Endothelial cell of umbilical vein (primary cell): ENCODE results near the gene SLC38A8. TPM values are rescaled to one million over a fixed set of nuclear protein-coding genes. Genes with fewer than 3 reads are reported as not detected.

Experiments used
- BruUV-seq: library from RNA; stranded (reverse); fragments of 400-500 nt; replicated peaks from 2 replicates; lab custom pipeline; 2021; lab: Mats Ljungman, UMichigan
- CTCF ChIA-PET: fragments of 300-600, 350-600 bp; sonication (Branson Sonifier 250); formaldehyde crosslinking; loops from one replicate; lab custom pipeline; 2021; ENCODE audit warnings: antibody characterized with exemption, inconsistent platforms; lab: Charles Lee
- POLR2A ChIA-PET: fragments of 300-600, 350-600 bp; sonication (Branson Sonifier 250); formaldehyde crosslinking; loops from one replicate; lab custom pipeline; 2021; ENCODE audit warnings: antibody characterized with exemption, inconsistent platforms; lab: Charles Lee
- DNase-seq: peaks from one replicate; pipeline ENCODE4 v3.0.0-alpha.2; 2011; ENCODE audit warnings: low read depth, low spot score
- FAIRE-seq: peaks from 2 replicates; lab custom pipeline; 2011; peaks lifted over from hg19 to GRCh38; lab: Jason Lieb, UNC
- H2AFZ ChIP-seq: 2 replicates; pipeline ENCODE4 v1.6.0; 2012; ENCODE audit warnings: low read depth, low read length, control low read depth, inconsistent platforms
- H3K27ac ChIP-seq: 2 replicates; pipeline ENCODE4 v1.5.1; 2011; ENCODE audit warnings: low read depth, mild to moderate bottlenecking, control low read depth, low read length, moderate library complexity; ENCODE audit not compliant: insufficient read depth
- H3K27me3 ChIP-seq, 2 experiments: 2 replicates each; pipeline versions ENCODE4 v1.6.0 to v1.6.1; 2011; ENCODE audit warnings: low read length in 2 of 2, mixed read lengths in 1 of 2; ENCODE audit not compliant: control insufficient read depth in 2 of 2, insufficient read depth in 2 of 2
- H3K36me3 ChIP-seq, 2 experiments: 2 replicates in 1 of 2; 3 replicates in 1 of 2; pipeline ENCODE4 v1.5.1; 2011; ENCODE audit warnings: low read length in 2 of 2, mild to moderate bottlenecking in 1 of 2, moderate library complexity in 1 of 2; ENCODE audit not compliant: control insufficient read depth in 2 of 2, insufficient read depth in 2 of 2; ENCODE audit errors: extremely low read depth in 1 of 2
- H3K4me1 ChIP-seq: 3 replicates; pipeline ENCODE4 v1.5.1; 2011; ENCODE audit warnings: mild to moderate bottlenecking, low read length; ENCODE audit not compliant: control insufficient read depth, insufficient read depth; ENCODE audit errors: extremely low read depth
- H3K4me2 ChIP-seq: 2 replicates; pipeline ENCODE4 v1.6.1; 2011; ENCODE audit warnings: low read length, control low read depth, mixed read lengths; ENCODE audit not compliant: insufficient read depth
- H3K4me3 ChIP-seq, 3 experiments: fragments of 200-600 bp in 1 of 3; sonication (generic), shearing (Covaris generic) in 1 of 3; replicated peaks in 1 of 3; 2 replicates each; pipeline ENCODE4 v1.5.1; 2011 to 2016; ENCODE audit warnings: control low read depth in 3 of 3, low read length in 3 of 3, mild to moderate bottlenecking in 2 of 3, inconsistent platforms in 1 of 3, low read depth in 1 of 3, moderate library complexity in 1 of 3; ENCODE audit not compliant: insufficient read depth in 1 of 3
- H3K79me2 ChIP-seq: 2 replicates; pipeline ENCODE4 v1.6.0; 2012; ENCODE audit warnings: low read length, inconsistent platforms; ENCODE audit not compliant: control insufficient read depth, insufficient read depth
- H3K9ac ChIP-seq: replicated peaks from 2 replicates; pipeline ENCODE3; 2011; ENCODE audit warnings: low read length, control low read depth; ENCODE audit not compliant: insufficient read depth; ENCODE audit errors: extremely low read depth
- H3K9me1 ChIP-seq: replicated peaks from 3 replicates; pipeline ENCODE4 v1.6.0; 2011; ENCODE audit warnings: mild to moderate bottlenecking, low read length; ENCODE audit not compliant: control insufficient read depth, insufficient read depth; ENCODE audit errors: extremely low read depth
- H3K9me3 ChIP-seq: replicated peaks from 2 replicates; pipeline ENCODE4 v1.5.1; 2012; ENCODE audit warnings: low read length, inconsistent platforms; ENCODE audit not compliant: control insufficient read depth, insufficient read depth
- H4K20me1 ChIP-seq: replicated peaks from 2 replicates; pipeline ENCODE3; 2011; ENCODE audit warnings: mild to moderate bottlenecking, low read length; ENCODE audit not compliant: control insufficient read depth, insufficient read depth; ENCODE audit errors: extremely low read depth
- EZH2 ChIP-seq: IDR thresholded peaks from 2 replicates; pipeline ENCODE4 v1.6.1; 2012; ENCODE audit warnings: borderline replicate concordance, low read depth, mild to moderate bottlenecking, moderate library complexity, low read length, inconsistent platforms; ENCODE audit not compliant: severe bottlenecking
- FOS ChIP-seq: IDR thresholded peaks from 2 replicates; pipeline ENCODE4 v1.6.1; 2011; ENCODE audit warnings: mild to moderate bottlenecking, low read length, moderate library complexity, borderline replicate concordance; ENCODE audit not compliant: insufficient read depth
- GATA2 ChIP-seq: IDR thresholded peaks from 2 replicates; pipeline ENCODE4 v1.7.0; 2011; ENCODE audit warnings: low read depth, mild to moderate bottlenecking, moderate library complexity, mixed read lengths, low read length; ENCODE audit not compliant: insufficient read length, insufficient read depth
- JUN ChIP-seq: IDR thresholded peaks from 2 replicates; pipeline ENCODE4 v1.6.1; 2011; ENCODE audit warnings: borderline replicate concordance, low read depth; ENCODE audit not compliant: insufficient read length, insufficient read depth
- MYC ChIP-seq: IDR thresholded peaks from one replicate; pipeline ENCODE4 v1.6.1; 2011; ENCODE audit warnings: mild to moderate bottlenecking, low read depth, low read length
- POLR2A ChIP-seq: IDR thresholded peaks from 2 replicates; pipeline ENCODE4 v1.6.1; 2012; ENCODE audit warnings: low read depth, mild to moderate bottlenecking, control low read depth, low read length
- POLR2AphosphoS5 ChIP-seq: IDR thresholded peaks from 2 replicates; pipeline ENCODE4 v1.6.1; 2012; ENCODE audit warnings: low read depth, mild to moderate bottlenecking, control low read depth, low read length, moderate library complexity; ENCODE audit not compliant: insufficient read depth
- dilution Hi-C: fragments of 300-500 bp; cut with MboI; formaldehyde crosslinking; loops from one replicate; pipeline ENCODE4 v1.15.0; 2019; ENCODE audit warnings: low sequenced_read_pairs; ENCODE audit not compliant: extremely low pct_ligation_motif_present
- intact Hi-C: fragments of 100-400 bp; cut with micrococcal nuclease; formaldehyde crosslinking; loops from one replicate; pipeline ENCODE4 v1.10.0; 2022
- polyA plus RNA-seq, 4 experiments: library from polyadenylated mRNA; depleted of rRNA in 3 of 4; stranded (reverse) in 3 of 4; unstranded in 1 of 4; fragments of >200 nt; gene quantifications; 2 replicates each; pipeline versions ENCODE4 v1.2.1 to v1.2.3, GENCODE V29; 2011 to 2012; ENCODE audit warnings: missing spikeins in 1 of 4
- total RNA-seq: library from RNA; stranded (reverse); gene quantifications from 2 replicates; pipeline ENCODE4 v1.2.3, GENCODE V29; 2021
- TF ChIP-seq, protein P1 (sequence below), 2 donors: IDR thresholded peaks; 1 replicate in 1 of 2; 2 replicates in 1 of 2; pipeline ENCODE4 v1.5.1; 2011; ENCODE audit warnings: low read length in 2 of 2, mild to moderate bottlenecking in 2 of 2, moderate library complexity in 2 of 2, control low read depth in 1 of 2, inconsistent platforms in 1 of 2, low read depth in 1 of 2; ENCODE audit not compliant: insufficient read depth in 1 of 2; ENCODE audit errors: extremely low read depth in 1 of 2
- TF ChIP-seq, protein P2 (sequence below): IDR thresholded peaks from 2 replicates; pipeline ENCODE4 v1.6.1; 2011; ENCODE audit not compliant: insufficient read depth, insufficient read length

The SLC38A8 gene
- total and polyA plus RNA-seq, 2 donors (not counting 3 experiments of a cell fraction or from before 2014, with no cell fraction given): not detected

DNA sequence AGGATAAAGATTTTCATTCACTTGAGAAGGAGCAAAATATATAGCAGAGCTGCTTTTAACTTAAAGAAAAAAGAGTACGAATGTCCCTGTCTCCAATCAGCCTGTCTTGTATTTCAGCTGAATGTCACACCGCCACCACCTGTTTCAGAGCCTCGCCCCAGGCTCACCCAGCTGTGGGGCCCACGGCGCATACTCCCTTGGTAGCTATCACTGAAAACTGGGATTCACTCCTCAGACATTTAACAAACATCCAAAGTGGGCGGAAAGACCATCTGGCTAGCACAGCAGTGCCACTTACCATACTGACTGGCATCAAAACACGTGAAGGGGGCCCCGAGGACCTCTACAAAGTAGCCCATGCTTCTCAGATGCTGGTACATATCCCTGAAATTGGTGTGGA lies 25.4 kb upstream of the SLC38A8 start:
- no peak overlapping the region for H3K9ac ChIP-seq
- H3K4me1 ChIP-seq: peaks cover 26% of the 10 kb centered on the region
- H3K4me2 ChIP-seq: no peak overlapping the region
- no peak for DNase-seq
- TF ChIP-seq POLR2AphosphoS5 (no peak), POLR2A (no peak), EZH2 (no peak), GATA2 (no peak), JUN (no peak), MYC (no peak), FOS (no peak)
- TF ChIP-seq, protein P1, sequence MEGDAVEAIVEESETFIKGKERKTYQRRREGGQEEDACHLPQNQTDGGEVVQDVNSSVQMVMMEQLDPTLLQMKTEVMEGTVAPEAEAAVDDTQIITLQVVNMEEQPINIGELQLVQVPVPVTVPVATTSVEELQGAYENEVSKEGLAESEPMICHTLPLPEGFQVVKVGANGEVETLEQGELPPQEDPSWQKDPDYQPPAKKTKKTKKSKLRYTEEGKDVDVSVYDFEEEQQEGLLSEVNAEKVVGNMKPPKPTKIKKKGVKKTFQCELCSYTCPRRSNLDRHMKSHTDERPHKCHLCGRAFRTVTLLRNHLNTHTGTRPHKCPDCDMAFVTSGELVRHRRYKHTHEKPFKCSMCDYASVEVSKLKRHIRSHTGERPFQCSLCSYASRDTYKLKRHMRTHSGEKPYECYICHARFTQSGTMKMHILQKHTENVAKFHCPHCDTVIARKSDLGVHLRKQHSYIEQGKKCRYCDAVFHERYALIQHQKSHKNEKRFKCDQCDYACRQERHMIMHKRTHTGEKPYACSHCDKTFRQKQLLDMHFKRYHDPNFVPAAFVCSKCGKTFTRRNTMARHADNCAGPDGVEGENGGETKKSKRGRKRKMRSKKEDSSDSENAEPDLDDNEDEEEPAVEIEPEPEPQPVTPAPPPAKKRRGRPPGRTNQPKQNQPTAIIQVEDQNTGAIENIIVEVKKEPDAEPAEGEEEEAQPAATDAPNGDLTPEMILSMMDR (IDR thresholded peaks at IDR 0.05; ENCODE audit: extremely low read depth in 1 of 2, insufficient read depth in 1 of 2, low read depth in 1 of 2, low read length in 2 of 2): no peak
- TF ChIP-seq, protein P2, sequence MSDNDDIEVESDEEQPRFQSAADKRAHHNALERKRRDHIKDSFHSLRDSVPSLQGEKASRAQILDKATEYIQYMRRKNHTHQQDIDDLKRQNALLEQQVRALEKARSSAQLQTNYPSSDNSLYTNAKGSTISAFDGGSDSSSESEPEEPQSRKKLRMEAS: no peak
- no peaks in the 10 kb centered on the region for H3K9me1 ChIP-seq
- peaks cover 17 to 27% of the 10 kb centered on the region in 2 experiments for H3K36me3 ChIP-seq
- no peaks in the 10 kb centered on the region for H3K9me3 ChIP-seq
- dilution Hi-C loops: no loop called here
- FAIRE-seq: no peak
- no peak overlapping the region for H2AFZ ChIP-seq
- intact Hi-C loops: loop anchor here (10.0 kb wide), 1 partner anchor 417 kb away; no protein-coding TSS in a partner anchor
- POLR2A ChIA-PET: no interaction called here
- CTCF ChIA-PET: interaction anchor here (0.7 to 3.4 kb wide), 4 partner anchors 17 to 115 kb away, joined by 3 to 25 read pairs (median 3); partner anchors contain the start of genes MBTPS1 and OSGIN1
- no peaks in the 10 kb centered on the region for H3K27me3 ChIP-seq
- H3K27ac ChIP-seq: no peak overlapping the region
- no TSS peak for BruUV-seq
- peaks cover 7% of the 10 kb centered on the region for H3K79me2 ChIP-seq
- H3K4me3 ChIP-seq: no peak overlapping the region
- H4K20me1 ChIP-seq: no peaks in the 10 kb centered on the region
